ENCODE data around the gene TMEM127.

The TMEM127 gene

GRCh38 chr2:96203130-96204028 is 62.4 kb downstream of the TMEM127 start:
- peaks cover 29 to 42% of the 10 kb centered on the region in 2 experiments for H3K4me1 ChIP-seq (ENCODE audit: control insufficient read depth in 1 of 2, insufficient read depth in 1 of 2, low read depth in 1 of 2, low read length in 1 of 2)
- H3K36me3 ChIP-seq = no peaks in the 10 kb centered on the region
- H3K4me3 ChIP-seq (ENCODE audit: low read depth in 1 of 2, low read length in 1 of 2) = no peak overlapping the region
- no peaks in the 10 kb centered on the region for H3K9me3 ChIP-seq
- H3K27ac ChIP-seq = peak overlapping the region; percentile 63
- TF ChIP-seq CTCF (IDR thresholded peaks at IDR 0.05) = no peak
- H3K27me3 ChIP-seq = no peaks in the 10 kb centered on the region

GRCh38 chr2:96202152-96202854 is 63.5 kb downstream of the TMEM127 start:
- no peak overlapping the region for H3K4me3 ChIP-seq (ENCODE audit: low read depth in 1 of 2, low read length in 1 of 2)
- no peak overlapping the region for H3K27ac ChIP-seq

GRCh38 chr2:96201338-96201737 is 64.5 kb downstream of the TMEM127 start:
- Histone ChIP-seq H3K27ac (no peak overlapping the region), H3K27me3 (no peaks in the 10 kb centered on the region), H3K4me3 (ENCODE audit: low read depth in 1 of 2, low read length in 1 of 2) (no peak overlapping the region), H3K36me3 (no peaks in the 10 kb centered on the region), H3K9me3 (no peaks in the 10 kb centered on the region), H3K4me1 (ENCODE audit: control insufficient read depth in 1 of 2, insufficient read depth in 1 of 2, low read depth in 1 of 2, low read length in 1 of 2) (peaks cover 19 to 29% of the 10 kb centered on the region in 2 experiments)
- no peak for TF ChIP-seq CTCF (IDR thresholded peaks at IDR 0.05)

More at GRCh38 chr2:96202152-96202854, 63.5 kb downstream of the TMEM127 start:
- H3K36me3 ChIP-seq = no peaks in the 10 kb centered on the region
- H3K27me3 ChIP-seq = no peaks in the 10 kb centered on the region
- no peak for TF ChIP-seq CTCF (IDR thresholded peaks at IDR 0.05)
- H3K9me3 ChIP-seq = no peaks in the 10 kb centered on the region
- H3K4me1 ChIP-seq (ENCODE audit: control insufficient read depth in 1 of 2, insufficient read depth in 1 of 2, low read depth in 1 of 2, low read length in 1 of 2) = peaks cover 25 to 35% of the 10 kb centered on the region in 2 experiments

GRCh38 chr2:96198921-96199320 is 66.9 kb downstream of the TMEM127 start:
- TF ChIP-seq CTCF (IDR thresholded peaks at IDR 0.05) = no peak
- H3K27ac ChIP-seq = no peak overlapping the region

More at GRCh38 chr2:96198921-96199320, 66.9 kb downstream of the TMEM127 start:
- no peak overlapping the region for H3K4me3 ChIP-seq (ENCODE audit: low read depth in 1 of 2, low read length in 1 of 2)
- H3K36me3 ChIP-seq = peaks cover 9% of the 10 kb centered on the region
- no peaks in the 10 kb centered on the region for H3K27me3 ChIP-seq
- no peaks in the 10 kb centered on the region for H3K9me3 ChIP-seq
- peaks cover 0 to 6% of the 10 kb centered on the region in 2 experiments for H3K4me1 ChIP-seq (ENCODE audit: control insufficient read depth in 1 of 2, insufficient read depth in 1 of 2, low read depth in 1 of 2, low read length in 1 of 2)
